Left ventricle myocardium superior (tissue), 1 donor: Measurements from ENCODE around the gene POLR3A. TPM values are rescaled to one million over a fixed set of nuclear protein-coding genes. Genes with fewer than 3 reads are reported as not detected.

Experiments used
- ATAC-seq: fragments of 200-7000 bp; cut with Tn5 transposase; one replicate; pipeline ENCODE4 v1.9.1; 2020; ENCODE audit warnings: mild to moderate bottlenecking, moderate library complexity
- DNase-seq: peaks from one replicate; pipeline ENCODE4 v3.0.0-alpha.2; 2020
- intact Hi-C: fragments of 100-400 bp; cut with micrococcal nuclease; formaldehyde crosslinking; loops from one replicate; pipeline ENCODE4 v1.11.0; 2022
- total RNA-seq: library from RNA; stranded (reverse); fragmentation: NEBNext Ultra II Directional; extraction: Animal tissue kit (Norgen Biotek cat#: 25700); gene quantifications from one replicate; pipeline ENCODE4 v1.2.1, GENCODE V29; 2021
- donor health status: DM: no; HTN: yes; CAD: no; lungs with severe emphysema.

POLR3A gene
- total RNA-seq, 1 donor from 2014 or later: 9.7 TPM

DNA sequence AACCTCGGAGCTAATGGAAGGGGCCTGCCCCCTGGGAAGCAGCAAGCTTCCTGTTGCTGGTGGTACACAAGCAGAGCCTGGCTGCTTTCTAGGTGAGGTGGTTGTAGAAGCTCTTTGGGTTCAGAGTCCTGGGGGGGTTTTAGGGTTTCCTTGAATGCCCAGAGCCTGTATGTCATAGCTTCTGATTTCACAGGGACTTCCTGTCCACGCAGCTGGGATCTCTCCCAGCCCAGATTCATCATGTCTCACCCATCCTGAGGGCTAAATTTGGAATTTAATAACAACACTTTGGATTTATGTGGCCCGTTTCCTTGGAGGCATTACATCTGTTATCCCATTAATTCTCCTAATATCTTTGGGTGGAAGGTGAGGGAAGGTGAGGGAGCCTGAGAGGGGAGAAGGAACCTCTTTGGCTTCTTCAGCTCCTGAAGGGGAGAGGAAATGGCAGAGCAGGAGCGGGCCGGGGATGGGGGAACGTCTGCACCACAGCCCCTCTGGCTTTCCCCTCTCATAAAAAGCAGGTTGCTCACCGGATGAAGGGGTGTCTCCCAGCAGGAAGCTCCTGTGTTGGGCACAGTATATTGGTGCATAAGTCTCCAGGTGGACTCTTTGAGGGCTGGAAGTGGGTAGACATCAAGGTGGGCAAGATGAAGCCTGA lies 24.0 kb upstream of the POLR3A start:
- ATAC-seq: no peak

GRCh38 chr10:78049851-78050250 lies 20.5 kb upstream of the POLR3A start:
- DNase-seq (no peak), ATAC-seq (no peak)
- intact Hi-C loops: loop anchor here (5.0 to 10.0 kb wide), 2 partner anchors 882 to 1145 kb away; no protein-coding TSS in a partner anchor

More for the DNA sequence above, 24.0 kb upstream of the POLR3A start:
- intact Hi-C loops: no loop called here
- no peak for DNase-seq

DNA sequence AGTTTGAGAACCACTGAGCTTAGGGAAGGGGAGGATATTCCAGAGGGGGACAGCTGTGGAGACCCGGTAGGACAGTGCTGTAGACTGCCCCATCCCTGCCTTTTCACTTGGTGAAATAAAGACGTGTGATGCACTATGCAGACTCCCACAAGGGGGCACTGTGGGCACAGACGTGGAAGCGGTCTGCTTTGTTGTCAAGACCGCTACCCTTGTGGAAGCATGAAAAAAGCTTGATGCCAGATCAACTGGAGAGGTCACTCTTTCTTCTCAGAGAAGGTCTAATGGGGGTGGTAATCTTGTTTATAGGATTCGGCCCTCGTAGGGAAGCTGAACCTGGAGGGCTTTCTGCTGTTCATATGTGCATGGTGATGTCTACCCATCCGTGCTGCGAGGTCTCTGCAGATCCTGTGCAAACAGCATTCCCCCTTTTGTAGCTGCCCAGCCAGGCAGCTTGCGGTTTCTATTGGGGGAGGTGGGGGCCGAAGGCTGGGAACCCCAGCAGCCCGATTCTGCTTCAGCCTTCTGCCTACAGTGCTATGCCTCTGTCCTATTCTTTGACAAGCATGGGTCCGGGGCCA lies 18.1 kb upstream of the POLR3A start:
- intact Hi-C loops: loop anchor here (5.0 to 10.0 kb wide), 2 partner anchors 885 to 1147 kb away; no protein-coding TSS in a partner anchor
- peak; percentile 87 for ATAC-seq
- DNase-seq: peak; percentile 91

GRCh38 chr10:78046711-78047269 lies 17.5 kb upstream of the POLR3A start:
- ATAC-seq: no peak
- intact Hi-C loops: loop anchor here (5.0 to 10.0 kb wide), 2 partner anchors 886 to 1148 kb away; no protein-coding TSS in a partner anchor
- no peak for DNase-seq

DNA sequence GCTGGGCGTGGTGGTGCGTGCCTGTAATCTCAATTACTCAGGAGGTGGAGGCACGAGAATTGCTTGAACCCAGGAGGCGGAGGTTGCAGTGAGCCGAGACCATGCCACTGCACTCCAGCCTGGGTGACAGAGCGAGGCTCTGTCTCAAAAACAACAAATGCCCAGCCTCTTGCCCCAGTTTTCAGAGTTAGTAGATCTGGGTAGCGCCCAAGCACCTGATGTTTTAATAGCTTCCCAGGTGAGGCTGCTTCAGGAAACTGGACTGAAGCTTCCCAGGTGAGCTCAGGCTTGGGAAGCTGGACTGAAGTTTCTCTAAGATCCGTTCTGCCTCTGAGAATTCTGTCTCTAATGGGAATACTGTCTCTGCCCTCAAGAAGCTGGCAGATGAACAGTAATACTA lies 16.5 kb upstream of the POLR3A start:
- no peak for ATAC-seq
- intact Hi-C loops: loop anchor here (5.0 to 10.0 kb wide), 2 partner anchors 886 to 1149 kb away; no protein-coding TSS in a partner anchor
- no peak for DNase-seq

DNA sequence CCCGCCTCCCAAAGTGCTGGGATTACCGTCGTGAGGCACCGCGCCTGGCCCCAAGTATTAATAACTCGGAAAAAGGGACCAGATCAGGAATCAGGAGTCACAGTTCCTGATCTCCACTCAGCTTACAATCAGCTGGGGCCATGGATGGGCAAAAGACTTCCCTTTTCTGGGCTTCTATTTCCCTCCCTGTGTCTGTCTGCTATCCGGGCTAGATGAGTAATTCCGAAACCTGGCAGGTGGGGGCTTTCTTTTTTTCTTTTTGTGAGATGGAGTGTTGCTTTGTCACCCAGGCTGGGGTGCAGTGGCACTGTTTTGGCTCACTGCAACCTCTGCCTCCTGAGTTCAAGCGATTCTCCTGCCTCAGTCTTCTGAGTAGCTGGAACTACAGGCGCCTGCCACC lies 15.9 kb upstream of the POLR3A start:
- intact Hi-C loops: loop anchor here (5.0 to 10.0 kb wide), 2 partner anchors 887 to 1150 kb away; no protein-coding TSS in a partner anchor
- ATAC-seq (no peak), DNase-seq (no peak)

- ATAC-seq (no peak), DNase-seq (no peak)
- intact Hi-C loops: loop anchor here (5.0 to 10.0 kb wide), 2 partner anchors 888 to 1150 kb away; no protein-coding TSS in a partner anchor
These were observed 15.4 kb upstream of the POLR3A start for GRCh38 chr10:78044699-78045098.

GRCh38 chr10:78044179-78044578 lies 14.9 kb upstream of the POLR3A start:
- ATAC-seq (no peak), DNase-seq (no peak)
- intact Hi-C loops: loop anchor here (10.0 kb wide), 1 partner anchor 1151 kb away; no protein-coding TSS in a partner anchor

GRCh38 chr10:78042752-78043104 lies 13.4 kb upstream of the POLR3A start:
- intact Hi-C loops: loop anchor here (10.0 kb wide), 1 partner anchor 1152 kb away; no protein-coding TSS in a partner anchor
- ATAC-seq (no peak), DNase-seq (no peak)

GRCh38 chr10:78042058-78042751 lies 12.9 kb upstream of the POLR3A start:
- DNase-seq (no peak), ATAC-seq (no peak)

DNA sequence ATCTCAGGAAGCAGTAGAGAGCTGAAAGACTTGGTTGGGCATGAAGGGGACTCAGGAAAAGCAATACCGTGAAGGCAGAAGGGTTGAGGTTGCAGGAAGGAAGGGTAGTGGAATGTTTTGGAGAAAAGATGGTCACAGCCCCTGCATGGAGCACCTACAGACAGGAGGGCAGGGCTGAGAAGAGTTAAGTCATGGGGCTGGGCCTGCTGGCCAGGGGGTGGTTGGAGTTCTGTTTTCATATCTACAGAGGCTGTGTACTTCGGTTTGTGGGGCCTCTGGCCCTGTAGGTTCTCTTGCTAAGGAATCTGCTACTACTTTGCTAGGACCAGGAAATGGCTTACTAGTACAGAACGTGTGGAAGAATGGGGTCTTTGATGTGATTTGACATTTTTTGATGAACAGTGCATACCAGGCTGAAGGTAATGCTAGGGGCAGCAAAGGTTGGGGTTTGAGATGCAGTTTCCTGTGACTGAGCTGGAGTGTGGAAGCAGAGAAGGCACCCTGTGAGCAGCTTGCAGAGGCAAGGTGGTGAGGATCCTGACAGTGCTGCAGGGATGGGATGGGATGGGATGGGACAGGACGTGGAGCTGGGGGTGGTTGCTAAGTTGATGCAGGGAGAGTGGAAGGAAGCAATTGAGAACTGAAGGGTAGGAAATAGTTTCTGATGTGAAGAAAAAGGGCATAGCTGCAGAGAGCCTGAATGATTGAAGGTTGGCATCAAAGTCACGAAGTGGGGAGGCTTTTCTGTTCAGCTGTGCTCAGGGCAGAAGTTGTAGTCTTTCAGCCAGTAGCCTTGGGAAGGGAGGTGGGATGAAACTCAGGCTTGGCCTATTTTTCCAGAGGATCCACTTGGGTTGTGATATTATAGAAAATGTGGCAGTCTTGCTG lies 12.1 kb upstream of the POLR3A start:
- ATAC-seq (no peak), DNase-seq (no peak)
- intact Hi-C loops: loop anchor here (10.0 kb wide), 1 partner anchor 1153 kb away; no protein-coding TSS in a partner anchor

More at GRCh38 chr10:78042058-78042751, 12.9 kb upstream of the POLR3A start:
- intact Hi-C loops: loop anchor here (10.0 kb wide), 1 partner anchor 1153 kb away; no protein-coding TSS in a partner anchor

- intact Hi-C loops: loop anchor here (10.0 kb wide), 1 partner anchor 1155 kb away; no protein-coding TSS in a partner anchor
- no peak for DNase-seq
- no peak for ATAC-seq
These were observed 10.4 kb upstream of the POLR3A start for GRCh38 chr10:78039743-78040142.

DNA sequence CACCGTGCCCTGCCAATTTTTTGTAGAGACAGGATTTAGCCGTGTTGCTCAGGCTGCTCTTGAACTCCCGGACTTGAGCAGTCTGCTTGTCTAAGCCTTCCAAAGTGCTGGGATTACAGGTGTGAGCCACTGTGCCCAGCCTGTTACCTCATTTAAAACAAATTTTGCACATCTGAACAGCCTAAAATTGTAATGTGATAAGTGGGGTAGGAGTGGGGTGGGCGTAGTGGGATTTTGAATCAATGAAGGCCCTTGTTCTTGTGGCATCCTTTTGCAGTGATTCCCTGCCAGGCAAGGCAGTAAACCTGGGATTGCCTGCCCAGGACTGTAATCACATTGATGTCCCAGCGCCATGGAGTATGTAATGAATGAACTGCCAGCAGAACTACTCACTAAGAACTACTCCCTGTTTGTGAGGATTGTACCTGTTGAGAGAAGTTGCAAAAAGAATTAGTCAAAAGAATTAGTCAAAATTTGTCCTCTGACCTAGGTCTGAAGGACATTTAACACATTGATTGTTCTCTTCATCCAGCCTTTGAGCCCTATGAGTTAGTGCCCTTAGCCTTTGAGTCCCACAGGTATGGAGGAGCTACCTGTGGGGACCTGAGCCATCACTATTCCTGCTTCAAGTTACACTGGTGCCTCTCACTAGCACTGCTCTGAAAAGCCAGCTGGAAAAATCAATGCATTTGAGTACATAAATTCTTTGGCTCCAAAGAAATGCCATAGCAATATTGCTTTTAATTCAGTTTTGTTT lies 9.7 kb upstream of the POLR3A start:
- intact Hi-C loops: no loop called here
- ATAC-seq: no peak
- no peak for DNase-seq

- no peak for DNase-seq
- intact Hi-C loops: no loop called here
- no peak for ATAC-seq
These were observed 8.8 kb upstream of the POLR3A start for GRCh38 chr10:78038105-78038504.

DNA sequence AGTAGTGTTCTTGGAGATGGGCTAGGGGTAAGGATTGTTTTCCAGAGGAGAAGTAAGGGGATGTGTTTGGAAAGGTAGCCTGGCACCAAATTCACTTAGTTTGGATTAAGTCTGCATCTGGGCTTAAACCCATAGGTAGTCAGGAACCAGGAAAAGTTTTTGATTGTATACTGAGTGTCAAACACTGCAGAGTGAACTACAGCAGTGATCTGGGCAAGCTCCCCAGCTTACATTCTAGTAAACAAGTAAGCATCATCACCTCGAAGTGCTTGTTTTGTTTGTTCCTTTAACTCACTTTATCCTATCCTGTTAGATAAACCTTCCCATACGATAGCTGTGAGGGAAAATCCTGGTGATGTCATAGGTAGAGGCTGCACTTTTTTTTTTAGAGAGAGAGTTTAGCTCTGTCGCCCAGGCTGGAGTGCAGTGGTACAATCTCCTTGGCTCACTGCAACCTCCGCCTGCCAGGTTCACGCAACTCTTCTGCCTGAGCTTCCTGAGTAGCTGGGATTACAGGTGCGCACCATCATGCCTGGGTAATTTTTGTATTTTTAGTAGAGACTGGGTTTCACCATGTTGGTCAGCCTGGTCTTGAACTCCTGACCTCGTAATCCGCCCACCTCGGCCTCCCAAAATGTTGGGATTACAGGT lies 6.7 kb upstream of the POLR3A start:
- intact Hi-C loops: no loop called here
- ATAC-seq (no peak), DNase-seq (no peak)

- no peak for ATAC-seq
- intact Hi-C loops: no loop called here
- DNase-seq: no peak
These were observed 6.1 kb upstream of the POLR3A start for GRCh38 chr10:78035437-78035836.

DNA sequence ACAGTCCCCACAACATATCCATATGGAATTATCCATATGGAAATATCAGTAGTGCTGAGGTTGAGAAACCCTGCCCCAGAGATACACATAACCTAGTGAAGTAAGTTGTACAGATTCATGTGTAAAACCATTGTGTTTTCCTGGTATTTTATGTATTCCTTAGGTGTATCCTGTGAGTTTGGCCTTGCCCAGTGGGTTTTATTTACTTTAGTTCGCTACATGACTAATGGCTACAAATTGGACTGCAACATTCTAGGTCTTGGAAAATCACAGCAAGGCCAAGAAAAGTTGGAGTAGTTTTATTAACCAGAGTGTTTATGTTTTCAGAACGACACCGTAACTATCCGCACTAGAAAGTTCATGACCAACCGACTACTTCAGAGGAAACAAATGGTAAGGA lies 5.7 kb upstream of the POLR3A start:
- ATAC-seq (no peak), DNase-seq (no peak)
- intact Hi-C loops: no loop called here
